WTC11 (cell line): ENCODE measurements around the gene DAG1. TPM values are rescaled to one million over a fixed set of nuclear protein-coding genes. Genes with fewer than 3 reads are reported as not detected.

ENCODE experiments used
- ATAC-seq: fragments of 200-7000 bp; cut with Tn5 transposase; 2 replicates; pipeline ENCODE4 v1.10.0; 2021; ENCODE audit warnings: mild to moderate bottlenecking, moderate library complexity
- CTCF ChIA-PET: fragments of 300-600 bp; sonication (Branson Sonifier 250); formaldehyde crosslinking; loops from one replicate; lab custom pipeline; 2021; ENCODE audit warnings: antibody characterized with exemption; lab: Charles Lee
- POLR2A ChIA-PET: fragments of 350-600 bp; sonication (Branson Sonifier 250); formaldehyde crosslinking; loops from one replicate; lab custom pipeline; 2021; ENCODE audit warnings: antibody characterized with exemption; lab: Charles Lee
- DNase-seq: peaks from one replicate; pipeline ENCODE4 v3.0.0; 2021; ENCODE audit warnings: low spot score
- H3K27ac Mint-ChIP-seq: 2 replicates; pipeline ENCODE4 v1.8.0; 2021; ENCODE audit warnings: mixed read lengths
- H3K27me3 Mint-ChIP-seq: 2 replicates; pipeline ENCODE4 v1.8.0; 2021; ENCODE audit warnings: low read depth, mild to moderate bottlenecking, moderate library complexity, mixed read lengths
- H3K36me3 Mint-ChIP-seq: 2 replicates; pipeline ENCODE4 v1.8.0; 2021; ENCODE audit warnings: mixed read lengths
- H3K4me1 Mint-ChIP-seq: 2 replicates; pipeline ENCODE4 v1.8.0; 2022; ENCODE audit warnings: mixed read lengths
- H3K4me3 Mint-ChIP-seq: 2 replicates; pipeline ENCODE4 v1.8.0; 2021; ENCODE audit warnings: mild to moderate bottlenecking, moderate library complexity, mixed read lengths
- H3K9me3 Mint-ChIP-seq: 2 replicates; pipeline ENCODE4 v1.8.0; 2021; ENCODE audit warnings: mixed read lengths
- ELF4 ChIP-seq: sonication (generic); formaldehyde crosslinking; IDR thresholded peaks from 2 replicates; pipeline ENCODE4 v1.8.1; 2022; ENCODE audit warnings: low read depth, mild to moderate bottlenecking, moderate library complexity, missing genetic modification reagents
- ESRRA ChIP-seq: sonication (generic); formaldehyde crosslinking; IDR thresholded peaks from 2 replicates; pipeline ENCODE4 v1.8.1; 2022; ENCODE audit warnings: mild to moderate bottlenecking, missing genetic modification reagents, borderline replicate concordance
- GABPB1 ChIP-seq: sonication (generic); formaldehyde crosslinking; IDR thresholded peaks from 2 replicates; pipeline ENCODE4 v1.8.1; 2023; ENCODE audit warnings: mild to moderate bottlenecking, missing genetic modification reagents
- GRHL2 ChIP-seq: fragments of 250-450 bp; sonication (Bioruptor Pico); IDR thresholded peaks from 2 replicates; pipeline ENCODE4 v1.8.0; 2022; ENCODE audit warnings: mild to moderate bottlenecking, moderate library complexity; ENCODE audit not compliant: insufficient replicate concordance, severe bottlenecking
- GTF2I ChIP-seq: fragments of 250-450 bp; sonication (Bioruptor Pico); conservative IDR thresholded peaks from 2 replicates; pipeline ENCODE4 v1.4.0; 2021; ENCODE audit warnings: mild to moderate bottlenecking
- IRF2 ChIP-seq: sonication (generic); formaldehyde crosslinking; IDR thresholded peaks from 2 replicates; pipeline ENCODE4 v1.8.0; 2022; ENCODE audit warnings: low read depth, missing genetic modification reagents, borderline replicate concordance
- JAZF1 ChIP-seq: fragments of 250-450 bp; sonication (Bioruptor Pico); IDR thresholded peaks from 2 replicates; pipeline ENCODE4 v1.9.0; 2021; ENCODE audit warnings: moderate library complexity, mild to moderate bottlenecking, inconsistent platforms
- KAT7 ChIP-seq: sonication (generic); formaldehyde crosslinking; IDR thresholded peaks from 2 replicates; pipeline ENCODE4 v1.8.1; 2023; ENCODE audit warnings: missing genetic modification reagents, mild to moderate bottlenecking, borderline replicate concordance
- NFE2L1 ChIP-seq: sonication (generic); formaldehyde crosslinking; IDR thresholded peaks from 2 replicates; pipeline ENCODE4 v1.8.1; 2023; ENCODE audit warnings: missing genetic modification reagents
- NFYB ChIP-seq: sonication (generic); formaldehyde crosslinking; conservative IDR thresholded peaks from 2 replicates; pipeline ENCODE4 v1.8.0; 2022; ENCODE audit warnings: low read depth, missing genetic modification reagents
- OVOL2 ChIP-seq: fragments of 250-450 bp; sonication (Bioruptor Pico); IDR thresholded peaks from 2 replicates; pipeline ENCODE4 v1.9.0; 2021; ENCODE audit warnings: mild to moderate bottlenecking, borderline replicate concordance
- SOX15 ChIP-seq: fragments of 250-450 bp; sonication (Bioruptor Pico); IDR thresholded peaks from 2 replicates; pipeline ENCODE4 v1.9.0; 2021; ENCODE audit warnings: mild to moderate bottlenecking
- SP1 ChIP-seq: sonication (generic); formaldehyde crosslinking; conservative IDR thresholded peaks from 2 replicates; pipeline ENCODE4 v1.8.1; 2022; ENCODE audit warnings: missing genetic modification reagents
- ZNF121 ChIP-seq: sonication (generic); formaldehyde crosslinking; IDR thresholded peaks from 2 replicates; pipeline ENCODE4 v1.8.0; 2023; ENCODE audit warnings: missing genetic modification reagents
- ZNF263 ChIP-seq: sonication (generic); formaldehyde crosslinking; IDR thresholded peaks from 2 replicates; pipeline ENCODE4 v1.8.1; 2022; ENCODE audit warnings: low read depth, mild to moderate bottlenecking, moderate library complexity, missing genetic modification reagents
- ZNF671 ChIP-seq: fragments of 250-450 bp; sonication (Bioruptor Pico); IDR thresholded peaks from 2 replicates; pipeline ENCODE4 v1.8.0; 2021; ENCODE audit warnings: mild to moderate bottlenecking
- total RNA-seq: library from RNA; stranded (reverse); gene quantifications from 3 replicates; pipeline ENCODE4 v1.2.3, GENCODE V29; 2021
- TF ChIP-seq, protein P1 (sequence below): sonication (generic); formaldehyde crosslinking; conservative IDR thresholded peaks from 2 replicates; pipeline ENCODE4 v1.8.1; 2023; ENCODE audit warnings: mild to moderate bottlenecking, low read depth, missing genetic modification reagents, moderate library complexity
- TF ChIP-seq, protein P2 (sequence below): fragments of 250-450 bp; sonication (Bioruptor Pico); IDR thresholded peaks from 2 replicates; pipeline ENCODE4 v1.8.0; 2021; ENCODE audit warnings: mild to moderate bottlenecking
- TF ChIP-seq, protein P3 (sequence below): sonication (generic); formaldehyde crosslinking; IDR thresholded peaks from 2 replicates; pipeline ENCODE4 v1.8.0; 2022; ENCODE audit warnings: mild to moderate bottlenecking, missing genetic modification reagents
- TF ChIP-seq, protein P4 (sequence below): fragments of 250-450 bp; sonication (Bioruptor Pico); IDR thresholded peaks from 2 replicates; pipeline ENCODE4 v1.9.0; 2021; ENCODE audit warnings: mild to moderate bottlenecking
- TF ChIP-seq, protein P5 (sequence below): fragments of 250-450 bp; sonication (Bioruptor Pico); IDR thresholded peaks from 2 replicates; pipeline ENCODE4 v1.9.0; 2021; ENCODE audit warnings: mild to moderate bottlenecking, borderline replicate concordance
- TF ChIP-seq, protein P6 (sequence below): fragments of 250-450 bp; sonication (Bioruptor Pico); IDR thresholded peaks from 2 replicates; pipeline ENCODE4 v1.9.0; 2021; ENCODE audit warnings: moderate library complexity, mild to moderate bottlenecking, inconsistent platforms, borderline replicate concordance

DAG1 gene
- total RNA-seq, 1 experiment from 2014 or later: 115 TPM

DNA sequence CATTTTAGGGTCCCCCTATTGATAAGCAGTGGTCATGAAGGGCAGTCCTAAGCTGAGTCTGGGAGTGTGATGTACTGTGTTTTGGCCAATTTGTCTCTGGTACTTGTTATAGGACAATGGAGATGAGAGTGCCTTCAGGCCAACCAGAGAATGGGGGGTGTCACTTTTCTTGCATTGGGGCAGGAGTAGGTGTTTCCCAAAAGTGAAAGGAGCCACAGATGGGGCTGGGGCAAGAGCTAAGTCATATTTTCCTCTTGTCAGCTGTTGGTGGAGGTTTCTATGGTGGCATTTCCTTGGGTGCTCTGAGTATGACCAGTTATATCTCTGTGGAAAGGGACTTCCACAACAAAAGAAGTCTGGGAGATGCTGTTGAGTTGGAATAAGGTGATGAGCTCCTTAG, 59.5 kb downstream of the DAG1 start:
- Mint-ChIP-seq H3K36me3 (peaks cover 47% of the 10 kb centered on the region), H3K27ac (no peak overlapping the region), H3K9me3 (no peaks in the 10 kb centered on the region), H3K4me1 (0 out of 2 replicates have a peak, but pooled peaks cover 2% of the 10 kb centered on the region), H3K27me3 (no peaks in the 10 kb centered on the region), H3K4me3 (no peak overlapping the region)
- ATAC-seq: no peak
- CTCF ChIA-PET: interaction anchor here (0.6 to 2.2 kb wide), 5 partner anchors 10 to 202 kb away, joined by 3 to 6 read pairs (median 4); no protein-coding TSS in a partner anchor
- POLR2A ChIA-PET: interaction anchor here (0.5 kb wide), 1 partner anchor 103 kb away, joined by 5 read pairs; no protein-coding TSS in a partner anchor
- TF ChIP-seq, protein P1, sequence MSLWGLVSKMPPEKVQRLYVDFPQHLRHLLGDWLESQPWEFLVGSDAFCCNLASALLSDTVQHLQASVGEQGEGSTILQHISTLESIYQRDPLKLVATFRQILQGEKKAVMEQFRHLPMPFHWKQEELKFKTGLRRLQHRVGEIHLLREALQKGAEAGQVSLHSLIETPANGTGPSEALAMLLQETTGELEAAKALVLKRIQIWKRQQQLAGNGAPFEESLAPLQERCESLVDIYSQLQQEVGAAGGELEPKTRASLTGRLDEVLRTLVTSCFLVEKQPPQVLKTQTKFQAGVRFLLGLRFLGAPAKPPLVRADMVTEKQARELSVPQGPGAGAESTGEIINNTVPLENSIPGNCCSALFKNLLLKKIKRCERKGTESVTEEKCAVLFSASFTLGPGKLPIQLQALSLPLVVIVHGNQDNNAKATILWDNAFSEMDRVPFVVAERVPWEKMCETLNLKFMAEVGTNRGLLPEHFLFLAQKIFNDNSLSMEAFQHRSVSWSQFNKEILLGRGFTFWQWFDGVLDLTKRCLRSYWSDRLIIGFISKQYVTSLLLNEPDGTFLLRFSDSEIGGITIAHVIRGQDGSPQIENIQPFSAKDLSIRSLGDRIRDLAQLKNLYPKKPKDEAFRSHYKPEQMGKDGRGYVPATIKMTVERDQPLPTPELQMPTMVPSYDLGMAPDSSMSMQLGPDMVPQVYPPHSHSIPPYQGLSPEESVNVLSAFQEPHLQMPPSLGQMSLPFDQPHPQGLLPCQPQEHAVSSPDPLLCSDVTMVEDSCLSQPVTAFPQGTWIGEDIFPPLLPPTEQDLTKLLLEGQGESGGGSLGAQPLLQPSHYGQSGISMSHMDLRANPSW (CRISPR knock-in tag): no peak
- TF ChIP-seq, protein P2, sequence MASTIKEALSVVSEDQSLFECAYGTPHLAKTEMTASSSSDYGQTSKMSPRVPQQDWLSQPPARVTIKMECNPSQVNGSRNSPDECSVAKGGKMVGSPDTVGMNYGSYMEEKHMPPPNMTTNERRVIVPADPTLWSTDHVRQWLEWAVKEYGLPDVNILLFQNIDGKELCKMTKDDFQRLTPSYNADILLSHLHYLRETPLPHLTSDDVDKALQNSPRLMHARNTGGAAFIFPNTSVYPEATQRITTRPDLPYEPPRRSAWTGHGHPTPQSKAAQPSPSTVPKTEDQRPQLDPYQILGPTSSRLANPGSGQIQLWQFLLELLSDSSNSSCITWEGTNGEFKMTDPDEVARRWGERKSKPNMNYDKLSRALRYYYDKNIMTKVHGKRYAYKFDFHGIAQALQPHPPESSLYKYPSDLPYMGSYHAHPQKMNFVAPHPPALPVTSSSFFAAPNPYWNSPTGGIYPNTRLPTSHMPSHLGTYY (CRISPR knock-in tag): no peak
- TF ChIP-seq, protein P3, sequence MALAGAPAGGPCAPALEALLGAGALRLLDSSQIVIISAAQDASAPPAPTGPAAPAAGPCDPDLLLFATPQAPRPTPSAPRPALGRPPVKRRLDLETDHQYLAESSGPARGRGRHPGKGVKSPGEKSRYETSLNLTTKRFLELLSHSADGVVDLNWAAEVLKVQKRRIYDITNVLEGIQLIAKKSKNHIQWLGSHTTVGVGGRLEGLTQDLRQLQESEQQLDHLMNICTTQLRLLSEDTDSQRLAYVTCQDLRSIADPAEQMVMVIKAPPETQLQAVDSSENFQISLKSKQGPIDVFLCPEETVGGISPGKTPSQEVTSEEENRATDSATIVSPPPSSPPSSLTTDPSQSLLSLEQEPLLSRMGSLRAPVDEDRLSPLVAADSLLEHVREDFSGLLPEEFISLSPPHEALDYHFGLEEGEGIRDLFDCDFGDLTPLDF (CRISPR knock-in tag): no peak
- TF ChIP-seq SP1: no peak
- TF ChIP-seq ZNF263 (CRISPR knock-in tag): no peak
- TF ChIP-seq KAT7 (CRISPR knock-in tag): no peak
- TF ChIP-seq, protein P4, sequence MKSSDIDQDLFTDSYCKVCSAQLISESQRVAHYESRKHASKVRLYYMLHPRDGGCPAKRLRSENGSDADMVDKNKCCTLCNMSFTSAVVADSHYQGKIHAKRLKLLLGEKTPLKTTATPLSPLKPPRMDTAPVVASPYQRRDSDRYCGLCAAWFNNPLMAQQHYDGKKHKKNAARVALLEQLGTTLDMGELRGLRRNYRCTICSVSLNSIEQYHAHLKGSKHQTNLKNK (CRISPR knock-in tag): no peak
- TF ChIP-seq JAZF1 (CRISPR knock-in tag): no peak
- no peak for TF ChIP-seq OVOL2 (CRISPR knock-in tag)
- no peak for DNase-seq

DNA sequence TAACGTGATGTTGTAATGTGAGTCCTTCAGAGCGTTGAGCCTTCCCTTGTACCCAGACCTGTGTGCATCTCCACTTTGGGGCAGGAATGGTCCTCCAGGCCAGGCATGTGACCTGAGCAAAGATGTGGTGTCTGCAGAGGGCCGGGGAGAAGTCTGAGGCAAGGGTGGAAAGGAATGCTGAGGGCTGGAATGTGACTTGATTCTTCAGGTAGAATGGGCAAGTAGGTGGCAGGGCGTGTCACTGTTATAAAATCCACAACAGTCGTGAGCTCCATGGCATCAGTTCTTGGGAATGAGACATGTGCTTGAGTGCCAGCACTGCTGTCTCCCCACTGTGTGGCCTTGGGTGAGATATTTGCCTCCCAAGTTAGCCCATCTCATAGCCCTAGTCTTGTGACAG, 60.2 kb downstream of the DAG1 start:
- DNase-seq (no peak), ATAC-seq (no peak)
- H3K27me3 Mint-ChIP-seq: no peaks in the 10 kb centered on the region
- H3K4me3 Mint-ChIP-seq: no peak overlapping the region
- peaks cover 5% of the 10 kb centered on the region for H3K4me1 Mint-ChIP-seq
- H3K36me3 Mint-ChIP-seq: peaks cover 43% of the 10 kb centered on the region
- peak overlapping the region; percentile 39; the same call in 1 of the 2 replicates for H3K27ac Mint-ChIP-seq
- ChIA-PET CTCF (interaction anchor here (0.8 to 2.2 kb wide), 3 partner anchors 9 to 171 kb away, joined by 4 to 6 read pairs (median 4); no protein-coding TSS in a partner anchor), POLR2A (no interaction called here)
- no peaks in the 10 kb centered on the region for H3K9me3 Mint-ChIP-seq
- no peak for TF ChIP-seq GABPB1
- no peak for TF ChIP-seq NFE2L1 (CRISPR knock-in tag)
- TF ChIP-seq, protein P5, sequence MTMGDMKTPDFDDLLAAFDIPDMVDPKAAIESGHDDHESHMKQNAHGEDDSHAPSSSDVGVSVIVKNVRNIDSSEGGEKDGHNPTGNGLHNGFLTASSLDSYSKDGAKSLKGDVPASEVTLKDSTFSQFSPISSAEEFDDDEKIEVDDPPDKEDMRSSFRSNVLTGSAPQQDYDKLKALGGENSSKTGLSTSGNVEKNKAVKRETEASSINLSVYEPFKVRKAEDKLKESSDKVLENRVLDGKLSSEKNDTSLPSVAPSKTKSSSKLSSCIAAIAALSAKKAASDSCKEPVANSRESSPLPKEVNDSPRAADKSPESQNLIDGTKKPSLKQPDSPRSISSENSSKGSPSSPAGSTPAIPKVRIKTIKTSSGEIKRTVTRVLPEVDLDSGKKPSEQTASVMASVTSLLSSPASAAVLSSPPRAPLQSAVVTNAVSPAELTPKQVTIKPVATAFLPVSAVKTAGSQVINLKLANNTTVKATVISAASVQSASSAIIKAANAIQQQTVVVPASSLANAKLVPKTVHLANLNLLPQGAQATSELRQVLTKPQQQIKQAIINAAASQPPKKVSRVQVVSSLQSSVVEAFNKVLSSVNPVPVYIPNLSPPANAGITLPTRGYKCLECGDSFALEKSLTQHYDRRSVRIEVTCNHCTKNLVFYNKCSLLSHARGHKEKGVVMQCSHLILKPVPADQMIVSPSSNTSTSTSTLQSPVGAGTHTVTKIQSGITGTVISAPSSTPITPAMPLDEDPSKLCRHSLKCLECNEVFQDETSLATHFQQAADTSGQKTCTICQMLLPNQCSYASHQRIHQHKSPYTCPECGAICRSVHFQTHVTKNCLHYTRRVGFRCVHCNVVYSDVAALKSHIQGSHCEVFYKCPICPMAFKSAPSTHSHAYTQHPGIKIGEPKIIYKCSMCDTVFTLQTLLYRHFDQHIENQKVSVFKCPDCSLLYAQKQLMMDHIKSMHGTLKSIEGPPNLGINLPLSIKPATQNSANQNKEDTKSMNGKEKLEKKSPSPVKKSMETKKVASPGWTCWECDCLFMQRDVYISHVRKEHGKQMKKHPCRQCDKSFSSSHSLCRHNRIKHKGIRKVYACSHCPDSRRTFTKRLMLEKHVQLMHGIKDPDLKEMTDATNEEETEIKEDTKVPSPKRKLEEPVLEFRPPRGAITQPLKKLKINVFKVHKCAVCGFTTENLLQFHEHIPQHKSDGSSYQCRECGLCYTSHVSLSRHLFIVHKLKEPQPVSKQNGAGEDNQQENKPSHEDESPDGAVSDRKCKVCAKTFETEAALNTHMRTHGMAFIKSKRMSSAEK (CRISPR knock-in tag): no peak
- no peak for TF ChIP-seq NFYB (CRISPR knock-in tag)
- TF ChIP-seq ESRRA: no peak
- TF ChIP-seq, protein P1 (CRISPR knock-in tag): no peak
- no peak for TF ChIP-seq GRHL2 (CRISPR knock-in tag)
- no peak for TF ChIP-seq SOX15 (CRISPR knock-in tag)
- TF ChIP-seq ZNF671 (CRISPR knock-in tag): no peak
- no peak for TF ChIP-seq IRF2
- TF ChIP-seq ZNF121 (CRISPR knock-in tag): no peak
- no peak for TF ChIP-seq ELF4 (CRISPR knock-in tag)
- TF ChIP-seq, protein P6, sequence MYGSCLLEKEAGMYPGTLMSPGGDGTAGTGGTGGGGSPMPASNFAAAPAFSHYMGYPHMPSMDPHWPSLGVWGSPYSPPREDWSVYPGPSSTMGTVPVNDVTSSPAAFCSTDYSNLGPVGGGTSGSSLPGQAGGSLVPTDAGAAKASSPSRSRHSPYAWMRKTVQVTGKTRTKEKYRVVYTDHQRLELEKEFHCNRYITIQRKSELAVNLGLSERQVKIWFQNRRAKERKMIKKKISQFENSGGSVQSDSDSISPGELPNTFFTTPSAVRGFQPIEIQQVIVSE (CRISPR knock-in tag): no peak
- no peak for TF ChIP-seq GTF2I (CRISPR knock-in tag)
